Right atrium auricular region (tissue), 2 donors: ENCODE measurements around the gene ALX4. TPM values are rescaled to one million over a fixed set of nuclear protein-coding genes. Genes with fewer than 3 reads are reported as not detected.

ENCODE experiments used
- DNase-seq: peaks from one replicate; pipeline ENCODE4 v3.0.0-alpha.2; 2019; ENCODE audit warnings: low spot score
- H3K27ac ChIP-seq, 2 donors: fragments of 200-600 bp; sonication (generic); 1 replicate in 1 of 2; 2 replicates in 1 of 2; pipeline ENCODE4 v1.5.1; 2016 to 2019
- H3K27me3 ChIP-seq, 2 donors: fragments of 200-600 bp; sonication (generic); one replicate each; pipeline versions ENCODE4 v1.5.1 to v1.6.0; 2017 to 2019
- H3K36me3 ChIP-seq: fragments of 200-600 bp; sonication (generic); one replicate; pipeline ENCODE4 v1.5.1; 2016
- H3K4me1 ChIP-seq, 2 donors: fragments of 200-600 bp; sonication (generic); one replicate each; pipeline versions ENCODE4 v1.5.1 to v1.6.0; 2017 to 2019
- H3K4me3 ChIP-seq, 2 donors: fragments of 200-600 bp; sonication (generic); 1 replicate in 1 of 2; 2 replicates in 1 of 2; pipeline ENCODE4 v1.5.1; 2017 to 2019; ENCODE audit warnings: mild to moderate bottlenecking in 1 of 2, moderate library complexity in 1 of 2
- H3K9me3 ChIP-seq, 2 donors: fragments of 200-600 bp; sonication (generic); one replicate each; pipeline ENCODE4 v1.5.1; 2019
- CTCF ChIP-seq, 2 donors: fragments of 200-600 bp; sonication (generic); IDR thresholded peaks; one replicate each; pipeline ENCODE4 v1.5.1; 2019; ENCODE audit warnings: antibody characterized with exemption in 2 of 2
- total RNA-seq, 2 donors: library from RNA; depleted of rRNA; stranded (reverse); fragments of >200 nt; gene quantifications; one replicate each; pipeline ENCODE4 v1.1.0, GENCODE V29; 2016

ALX4 gene
- total RNA-seq, 2 donors from 2014 or later: 0.07 TPM; not detected in 1

DNA sequence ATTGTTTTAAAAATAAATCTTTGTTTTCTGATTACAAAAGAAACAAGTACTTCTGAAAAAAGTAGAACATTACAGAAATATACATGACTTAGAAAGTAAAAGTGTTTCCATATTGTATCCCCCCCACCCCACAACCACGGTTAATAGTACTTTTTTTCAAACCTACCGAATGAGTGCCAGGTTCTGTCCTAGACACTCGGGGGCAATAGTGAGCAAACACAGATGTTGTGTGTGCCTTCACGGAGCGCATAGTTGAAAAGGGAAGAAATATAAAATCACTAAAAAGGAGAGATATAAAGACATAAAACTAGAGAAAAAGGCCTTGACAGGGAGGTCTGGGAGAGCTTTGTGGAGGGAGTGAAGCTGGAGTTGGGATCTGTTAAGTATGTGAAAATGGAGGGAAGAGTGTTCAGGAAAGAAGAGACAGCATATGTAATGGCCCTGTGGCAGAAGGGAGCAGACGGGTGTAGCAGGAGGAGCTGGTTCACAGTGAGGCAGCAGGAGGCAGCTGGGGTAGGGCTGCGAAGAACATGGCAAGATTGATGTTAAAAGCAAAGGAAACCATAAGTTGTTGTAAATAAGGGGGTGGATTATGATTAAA is 42.1 kb upstream of the ALX4 start:
- Histone ChIP-seq H3K9me3 (no peaks in the 10 kb centered on the region), H3K27ac (no peak overlapping the region), H3K27me3 (no peaks in the 10 kb centered on the region), H3K36me3 (no peaks in the 10 kb centered on the region), H3K4me3 (no peak overlapping the region), H3K4me1 (no peaks in the 10 kb centered on the region)
- no peak for DNase-seq
- no peak for TF ChIP-seq CTCF (IDR thresholded peaks at IDR 0.05)

DNA sequence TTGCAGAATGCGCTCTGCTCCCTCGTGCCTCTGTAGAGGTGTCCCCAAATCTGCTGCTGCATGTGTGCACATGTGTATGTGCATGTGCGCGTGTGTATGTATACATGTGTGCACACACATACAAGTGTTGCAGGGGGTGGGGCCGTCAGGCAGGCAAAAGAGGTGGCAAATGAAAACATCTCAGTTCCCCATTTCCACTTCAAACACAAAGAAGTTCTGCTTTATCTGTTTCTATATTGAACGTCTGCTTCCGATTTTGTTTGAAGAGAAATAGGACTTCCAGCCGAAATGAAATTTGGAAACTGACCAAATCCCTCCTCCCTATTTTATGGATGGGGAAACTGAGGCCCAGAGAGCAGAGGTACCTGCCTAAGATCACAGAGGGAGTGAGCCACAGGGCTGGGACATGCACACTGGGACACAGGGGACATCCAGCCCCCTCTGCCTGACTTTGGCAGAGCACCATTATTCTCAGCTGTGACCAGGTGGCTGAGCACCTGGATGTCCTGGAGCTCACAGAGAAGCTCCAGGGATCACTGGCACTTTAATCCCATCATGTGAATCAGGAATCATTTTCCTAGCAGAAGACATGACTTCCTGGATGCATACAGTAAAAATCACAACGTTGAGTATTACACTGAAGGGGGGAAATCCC is 41.2 kb upstream of the ALX4 start:
- Histone ChIP-seq H3K4me1 (no peaks in the 10 kb centered on the region), H3K27ac (no peak overlapping the region), H3K27me3 (no peaks in the 10 kb centered on the region), H3K36me3 (no peaks in the 10 kb centered on the region), H3K4me3 (no peak overlapping the region), H3K9me3 (no peaks in the 10 kb centered on the region)
- no peak for TF ChIP-seq CTCF (IDR thresholded peaks at IDR 0.05)
- no peak for DNase-seq

DNA sequence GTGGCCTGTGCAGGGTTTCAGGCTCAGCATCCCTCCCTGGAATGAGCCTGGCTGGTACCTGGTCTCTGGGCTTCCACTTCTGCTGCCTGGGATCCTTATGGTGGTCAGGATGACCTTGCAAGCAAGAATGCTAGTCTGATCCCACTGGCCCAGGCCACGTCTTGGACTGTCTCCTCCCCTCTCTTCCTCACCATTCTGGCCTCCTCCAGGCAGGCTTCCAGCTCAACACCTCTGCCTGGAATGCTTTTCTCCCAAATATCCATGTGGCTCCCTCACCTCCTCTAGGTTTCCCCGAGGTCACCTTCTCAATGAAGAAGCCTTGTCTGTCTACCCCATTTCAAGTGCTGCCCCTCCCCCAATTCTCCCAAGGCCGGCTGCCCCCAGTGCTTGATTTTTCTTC is 39.4 kb upstream of the ALX4 start:
- TF ChIP-seq CTCF (IDR thresholded peaks at IDR 0.05): no peak
- Histone ChIP-seq H3K4me1 (no peaks in the 10 kb centered on the region), H3K27me3 (no peaks in the 10 kb centered on the region), H3K9me3 (no peaks in the 10 kb centered on the region), H3K4me3 (no peak overlapping the region), H3K27ac (no peak overlapping the region), H3K36me3 (no peaks in the 10 kb centered on the region)
- no peak for DNase-seq

GRCh38 chr11:44348721-44349120 is 38.8 kb upstream of the ALX4 start:
- no peak overlapping the region for H3K4me3 ChIP-seq
- H3K4me1 ChIP-seq: no peaks in the 10 kb centered on the region
- no peak for DNase-seq
- no peaks in the 10 kb centered on the region for H3K36me3 ChIP-seq
- H3K27me3 ChIP-seq: no peaks in the 10 kb centered on the region
- H3K9me3 ChIP-seq: no peaks in the 10 kb centered on the region
- no peak for TF ChIP-seq CTCF (IDR thresholded peaks at IDR 0.05)
- H3K27ac ChIP-seq: no peak overlapping the region

DNA sequence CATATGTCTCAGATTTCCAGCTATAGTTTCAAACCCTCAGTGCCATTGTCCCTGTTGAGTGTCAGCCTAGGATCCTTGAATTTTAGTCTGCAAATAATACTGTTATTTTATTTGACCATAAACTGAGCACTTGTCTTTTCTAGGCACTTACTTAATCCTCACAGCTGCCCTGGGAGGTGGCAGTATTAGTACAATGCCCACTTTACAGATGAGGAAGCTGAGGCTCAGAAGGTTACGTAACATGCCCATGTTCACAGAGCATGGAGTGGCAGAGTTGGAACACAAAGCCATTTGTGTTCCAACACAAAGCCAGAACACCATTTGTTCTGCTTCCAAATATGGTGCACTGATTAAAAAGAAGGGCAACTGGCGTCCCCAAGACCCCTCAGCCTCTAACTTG is 38.2 kb upstream of the ALX4 start:
- H3K36me3 ChIP-seq: no peaks in the 10 kb centered on the region
- no peak for DNase-seq
- H3K27me3 ChIP-seq: no peaks in the 10 kb centered on the region
- H3K4me3 ChIP-seq: no peak overlapping the region
- no peaks in the 10 kb centered on the region for H3K9me3 ChIP-seq
- no peak for TF ChIP-seq CTCF (IDR thresholded peaks at IDR 0.05)
- H3K4me1 ChIP-seq: no peaks in the 10 kb centered on the region
- H3K27ac ChIP-seq: no peak overlapping the region

- Histone ChIP-seq H3K9me3 (no peaks in the 10 kb centered on the region), H3K27me3 (no peaks in the 10 kb centered on the region), H3K27ac (no peak overlapping the region), H3K4me1 (no peaks in the 10 kb centered on the region), H3K4me3 (no peak overlapping the region), H3K36me3 (no peaks in the 10 kb centered on the region)
- no peak for DNase-seq
- TF ChIP-seq CTCF (IDR thresholded peaks at IDR 0.05): no peak
These were observed 37.6 kb upstream of the ALX4 start for GRCh38 chr11:44347538-44347937.
